Activated effector memory CD4-positive, alpha-beta T cell treated with anti-CD3 and anti-CD28 coated beads, Interleukin-2, amount 50 U/mL, for 16 hours (primary cell): ENCODE data around the gene AQP12B.

Source experiments
- DNase-seq: peaks from one replicate; pipeline ENCODE4 v3.0.0-alpha.2; 2020

Gene AQP12B

GRCh38 chr2:240646900-240647502, 35.7 kb downstream of the AQP12B start:
- DNase-seq = no peak

- DNase-seq = peak; percentile 68
Observed at GRCh38 chr2:240646176-240646899, 36.3 kb downstream of the AQP12B start.

GRCh38 chr2:240645801-240646175, 36.9 kb downstream of the AQP12B start:
- no peak for DNase-seq

GRCh38 chr2:240645346-240645745, 37.3 kb downstream of the AQP12B start:
- DNase-seq = peak; percentile 59

- peak; percentile 37 for DNase-seq
Observed at GRCh38 chr2:240644859-240645301, 37.8 kb downstream of the AQP12B start.

- no peak for DNase-seq
Observed at GRCh38 chr2:240644171-240644651, 38.5 kb downstream of the AQP12B start.

- peak; percentile 58 for DNase-seq
Observed at GRCh38 chr2:240643811-240644150, 38.9 kb downstream of the AQP12B start.

GRCh38 chr2:240643093-240643810, 39.4 kb downstream of the AQP12B start:
- peak; percentile 36 for DNase-seq

GRCh38 chr2:240642806-240643092, 39.9 kb downstream of the AQP12B start:
- peak; percentile 57 for DNase-seq

- peak; percentile 60 for DNase-seq
Observed at GRCh38 chr2:240642061-240642805, 40.5 kb downstream of the AQP12B start.

GRCh38 chr2:240640939-240641338, 41.7 kb downstream of the AQP12B start:
- DNase-seq = peak; percentile 61

GRCh38 chr2:240639566-240639965, 43.1 kb downstream of the AQP12B start:
- DNase-seq = peak; percentile 53

- DNase-seq = peak; percentile 51
Observed at GRCh38 chr2:240638512-240639160, 44.0 kb downstream of the AQP12B start.

GRCh38 chr2:240637901-240638345, 44.8 kb downstream of the AQP12B start:
- DNase-seq = peak; percentile 47

GRCh38 chr2:240637116-240637900, 45.4 kb downstream of the AQP12B start:
- DNase-seq = peak; percentile 45

- peak; percentile 45 for DNase-seq
Observed at GRCh38 chr2:240636563-240637115, 46.0 kb downstream of the AQP12B start.

GRCh38 chr2:240635998-240636547, 46.6 kb downstream of the AQP12B start:
- DNase-seq = peak; percentile 30

GRCh38 chr2:240635121-240635997, 47.3 kb downstream of the AQP12B start:
- peak; percentile 53 for DNase-seq

GRCh38 chr2:240632306-240632721, 50.4 kb downstream of the AQP12B start:
- DNase-seq = peak; percentile 58
